GM12892 (cell line): Measurements from ENCODE around the gene TRIO.

ENCODE experiments used
- POLR2A ChIP-seq: IDR thresholded peaks from 2 replicates; pipeline ENCODE4 v1.6.1; 2011; ENCODE audit warnings: low read depth, low read length, control low read depth
- POLR2AphosphoS5 ChIP-seq: IDR thresholded peaks from 2 replicates; pipeline ENCODE4 v1.6.1; 2011; ENCODE audit warnings: low read depth, low read length, control low read depth
- TAF1 ChIP-seq: IDR thresholded peaks from 2 replicates; pipeline ENCODE4 v1.6.1; 2011; ENCODE audit warnings: low read depth, mild to moderate bottlenecking, control low read depth, low read length, borderline replicate concordance

DNA sequence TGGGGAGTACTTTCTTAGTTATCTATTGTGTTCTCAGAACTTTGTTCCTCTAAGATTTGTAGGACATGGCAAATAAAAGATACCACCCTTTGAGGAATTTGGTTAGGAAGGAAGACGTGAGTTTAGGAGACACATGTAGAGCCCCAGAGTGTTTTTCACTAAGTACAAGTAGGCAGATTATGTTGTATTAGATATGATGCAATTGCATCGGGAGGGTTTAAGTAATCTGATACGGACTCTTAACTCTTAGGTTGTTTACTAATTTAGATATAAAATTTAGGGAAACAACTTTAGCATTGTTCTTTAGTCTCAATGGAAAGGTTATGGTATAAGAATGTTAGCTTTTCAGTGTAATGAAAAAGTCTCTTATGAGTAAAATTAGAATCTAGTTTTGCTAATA, 84.4 kb downstream of the TRIO start:
- TF ChIP-seq POLR2AphosphoS5 (no peak), POLR2A (no peak), TAF1 (no peak)
